ENCODE results near the gene FAM184A. TPM values are rescaled to one million over a fixed set of nuclear protein-coding genes. Genes with fewer than 3 reads are reported as not detected.

Gene FAM184A
- total and polyA plus RNA-seq, 2 experiments from 2014 or later, result 13.7 to 18.6 TPM

GRCh38 chr6:119084784-119085183 lies 6.3 kb upstream of the FAM184A start (continued):
- no peak for TF ChIP-seq ZNF462 (CRISPR knock-in tag; IDR thresholded peaks at IDR 0.05)
- no peak for TF ChIP-seq EZH2phosphoT487 (IDR thresholded peaks at IDR 0.05; ENCODE audit: unreplicated experiment)

- ATAC-seq, result no peak
- TF ChIP-seq ZNF331 (CRISPR knock-in tag; IDR thresholded peaks at IDR 0.05; ENCODE audit: low read depth) (no peak), NANOG (IDR thresholded peaks at IDR 0.05; ENCODE audit: borderline replicate concordance) (no peak), REST (IDR thresholded peaks at IDR 0.05; ENCODE audit: unreplicated experiment) (no peak), STAT1 (IDR thresholded peaks at IDR 0.05; ENCODE audit: unreplicated experiment) (no peak), CTCF (conservative IDR thresholded peaks at IDR 0.05; ENCODE audit: low read depth in 2 of 2) (no peak), JUNB (IDR thresholded peaks at IDR 0.05; ENCODE audit: unreplicated experiment) (no peak), ZNF114 (CRISPR knock-in tag; IDR thresholded peaks at IDR 0.05) (no peak), EZH2 (IDR thresholded peaks at IDR 0.05; ENCODE audit: low read depth, unreplicated experiment) (no peak), EZH2phosphoT487 (IDR thresholded peaks at IDR 0.05; ENCODE audit: unreplicated experiment) (no peak)
Measured at GRCh38 chr6:119083007-119083406, 4.5 kb upstream of the FAM184A start.

More at GRCh38 chr6:119083007-119083406, 4.5 kb upstream of the FAM184A start:
- H3K4me1 Mint-ChIP-seq, result peaks cover 8% of the 10 kb centered on the region
- Histone ChIP-seq H3K27ac (ENCODE audit: low read depth) (no peak overlapping the region), H3K79me2 (replicated peaks; ENCODE audit: insufficient read depth) (no peaks in the 10 kb centered on the region), H3F3A (replicated peaks; ENCODE audit: low read depth) (no peaks in the 10 kb centered on the region), H3K9me2 (ENCODE audit: insufficient read depth) (no peaks in the 10 kb centered on the region), H3K36me3 (ENCODE audit: insufficient read depth) (peaks cover 8% of the 10 kb centered on the region), H3K4me1 (ENCODE audit: insufficient read depth) (no peaks in the 10 kb centered on the region), H3K27me3 (ENCODE audit: insufficient read depth) (peaks cover 23% of the 10 kb centered on the region), H3K4me2 (no peak overlapping the region), H3K4me3 (no peak overlapping the region), H4K20me1 (replicated peaks; ENCODE audit: insufficient read depth) (no peaks in the 10 kb centered on the region), H2AFZ (no peak overlapping the region)
- H3K36me3 Mint-ChIP-seq (ENCODE audit: low read depth), result peaks cover 37% of the 10 kb centered on the region
- H3K27me3 Mint-ChIP-seq (ENCODE audit: insufficient read depth, low read depth, poor library complexity), result peaks cover 24% of the 10 kb centered on the region
- no peak overlapping the region for H3K4me3 Mint-ChIP-seq
- no peak overlapping the region for H3K27ac Mint-ChIP-seq
- peaks cover 53% of the 10 kb centered on the region for H3K9me3 Mint-ChIP-seq
- no peak for DNase-seq (ENCODE audit: low spot score)

Data from GM23338 (cell line).